ENCODE measurements around the gene IFI6. TPM values are rescaled to one million over a fixed set of nuclear protein-coding genes. Genes with fewer than 3 reads are reported as not detected.
A peak's percentile ranks its signal among the peaks of the same experiment; 100 is the strongest.
"Not testable (repeated sequence)": the region's sequence is repeated elsewhere in the genome, so short reads cannot be mapped to it uniquely, and the experiment has no call there.

IFI6 gene
- total RNA-seq, 1 donor from 2014 or later = 211 TPM

DNA sequence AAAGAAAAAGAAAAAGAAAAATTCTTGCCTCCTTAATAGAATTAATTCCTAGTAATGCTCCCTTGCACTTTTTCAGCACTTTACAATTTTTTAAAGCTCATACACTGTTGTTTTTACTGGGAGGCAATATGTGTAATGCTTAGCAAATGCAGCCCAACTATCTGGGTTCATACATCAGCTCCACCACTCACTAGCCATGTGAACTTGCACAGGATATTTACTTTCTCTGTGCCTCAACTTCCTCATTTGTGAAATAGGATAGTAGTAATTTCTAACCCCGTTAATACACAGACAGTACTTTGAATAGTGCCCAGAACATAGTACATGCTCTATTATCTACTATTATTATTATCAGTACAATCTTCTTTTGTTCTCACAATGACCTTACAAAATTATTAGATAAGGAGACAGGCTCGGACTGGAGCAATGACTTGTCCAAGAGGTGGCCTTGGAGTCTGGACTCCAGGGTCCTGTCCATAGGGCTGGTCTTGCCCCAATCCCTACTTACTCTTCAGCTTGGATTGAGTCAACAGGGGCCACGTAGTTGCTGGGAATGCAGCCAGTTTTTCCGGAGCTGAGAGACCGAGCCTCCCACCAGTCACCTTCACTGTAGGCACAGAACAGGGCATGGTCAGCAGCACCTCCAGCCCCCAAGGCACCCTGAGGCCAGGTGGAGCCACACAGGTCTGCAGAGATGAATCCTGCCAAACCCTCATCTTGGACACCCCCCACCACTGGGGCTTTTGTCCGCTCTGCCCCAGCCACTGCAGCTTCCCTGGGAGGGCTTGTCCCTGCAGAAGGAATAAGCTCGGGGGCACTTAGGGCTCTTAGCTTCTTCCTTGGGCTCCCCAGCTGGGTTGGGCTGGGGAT is 50.7 kb downstream of the IFI6 start:
- Histone ChIP-seq H3K4me1 (peaks cover 81% of the 10 kb centered on the region), H3K27ac (peak overlapping the region; percentile 0)
- intact Hi-C loops (cut with DNase I) = no loop called here

DNA sequence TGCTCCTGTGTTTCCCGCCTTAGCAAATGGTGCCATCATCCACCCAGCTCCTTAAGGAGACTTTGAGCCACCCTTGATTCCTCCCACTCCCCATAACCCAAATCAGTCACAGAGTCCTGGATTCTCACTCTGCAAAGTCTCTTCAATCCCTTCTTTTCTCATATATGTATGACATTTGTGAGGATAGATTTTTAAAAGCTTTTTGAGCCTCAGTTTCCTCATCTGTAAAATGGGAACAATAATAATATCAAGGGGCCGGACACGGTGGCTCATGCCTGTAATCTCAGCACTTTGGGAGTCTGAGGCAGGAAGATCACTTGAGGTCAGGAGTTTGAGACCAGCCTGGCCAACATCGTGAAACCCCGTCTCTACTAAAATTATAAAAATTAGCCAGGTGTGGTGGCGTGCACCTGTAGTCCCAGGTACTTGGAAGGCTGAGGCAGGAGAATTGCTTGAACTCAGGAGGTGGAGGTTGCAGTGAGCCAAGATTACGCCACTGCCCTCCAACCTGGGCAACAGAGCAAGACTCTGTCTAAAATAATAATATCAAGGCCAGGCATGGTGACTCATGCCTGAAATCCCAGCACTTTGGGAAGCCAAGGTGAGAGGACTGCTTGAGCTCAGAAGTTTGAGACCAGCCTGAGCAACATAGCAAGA is 52.1 kb downstream of the IFI6 start:
- intact Hi-C loops (cut with DNase I) = not testable (repeated sequence)
- peaks cover 49% of the 10 kb centered on the region for H3K36me3 ChIP-seq

More for the DNA sequence above, 50.7 kb downstream of the IFI6 start:
- TF ChIP-seq, protein P1, sequence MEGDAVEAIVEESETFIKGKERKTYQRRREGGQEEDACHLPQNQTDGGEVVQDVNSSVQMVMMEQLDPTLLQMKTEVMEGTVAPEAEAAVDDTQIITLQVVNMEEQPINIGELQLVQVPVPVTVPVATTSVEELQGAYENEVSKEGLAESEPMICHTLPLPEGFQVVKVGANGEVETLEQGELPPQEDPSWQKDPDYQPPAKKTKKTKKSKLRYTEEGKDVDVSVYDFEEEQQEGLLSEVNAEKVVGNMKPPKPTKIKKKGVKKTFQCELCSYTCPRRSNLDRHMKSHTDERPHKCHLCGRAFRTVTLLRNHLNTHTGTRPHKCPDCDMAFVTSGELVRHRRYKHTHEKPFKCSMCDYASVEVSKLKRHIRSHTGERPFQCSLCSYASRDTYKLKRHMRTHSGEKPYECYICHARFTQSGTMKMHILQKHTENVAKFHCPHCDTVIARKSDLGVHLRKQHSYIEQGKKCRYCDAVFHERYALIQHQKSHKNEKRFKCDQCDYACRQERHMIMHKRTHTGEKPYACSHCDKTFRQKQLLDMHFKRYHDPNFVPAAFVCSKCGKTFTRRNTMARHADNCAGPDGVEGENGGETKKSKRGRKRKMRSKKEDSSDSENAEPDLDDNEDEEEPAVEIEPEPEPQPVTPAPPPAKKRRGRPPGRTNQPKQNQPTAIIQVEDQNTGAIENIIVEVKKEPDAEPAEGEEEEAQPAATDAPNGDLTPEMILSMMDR (IDR thresholded peaks at IDR 0.05) = no peak
- no peak for ATAC-seq
- no peak for DNase-seq
- Histone ChIP-seq H3K36me3 (peaks cover 44% of the 10 kb centered on the region), H3K27me3 (ENCODE audit: low read depth) (no peaks in the 10 kb centered on the region), H3K4me3 (no peak overlapping the region), H3K9me3 (no peaks in the 10 kb centered on the region)

DNA sequence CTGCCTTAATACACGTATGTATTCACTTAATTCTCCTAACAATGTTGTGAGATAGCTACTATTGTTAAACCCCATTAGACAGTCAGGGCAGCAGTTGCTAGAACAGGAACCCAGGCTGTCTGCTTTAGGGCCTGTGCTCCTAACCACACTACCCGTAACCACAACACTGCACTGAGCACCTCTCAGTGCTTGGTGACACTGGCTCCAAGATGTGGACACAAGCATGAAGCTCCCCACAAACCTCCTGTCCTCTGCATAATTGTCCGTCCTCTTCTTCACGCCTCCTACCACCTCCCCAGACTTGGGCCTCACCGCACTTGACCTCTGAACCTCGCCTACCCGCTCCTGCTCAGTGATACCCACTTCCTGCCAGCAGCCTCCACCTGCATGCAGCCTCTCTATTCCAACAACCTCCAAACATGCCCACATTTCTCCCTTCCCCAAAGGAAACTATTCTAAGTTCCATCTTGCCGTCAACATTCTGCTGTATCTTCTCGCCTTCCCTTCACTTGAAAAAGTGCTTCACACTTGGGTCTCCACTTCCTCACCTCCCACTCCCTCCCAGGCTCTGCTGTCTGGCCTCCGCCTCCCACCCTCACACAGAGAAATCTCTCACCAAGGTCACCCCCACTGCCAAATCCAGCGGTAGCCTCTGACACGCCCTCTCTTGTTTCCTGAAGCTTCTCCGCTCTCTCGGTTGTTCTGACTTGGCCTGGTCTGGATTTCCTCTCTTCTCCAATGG is 53.5 kb downstream of the IFI6 start:
- H3K4me3 ChIP-seq = no peak overlapping the region
- H3K4me1 ChIP-seq = peaks cover 58% of the 10 kb centered on the region
- H3K36me3 ChIP-seq = peaks cover 53% of the 10 kb centered on the region
- H3K27ac ChIP-seq = no peak overlapping the region
- no peak for DNase-seq
- H3K9me3 ChIP-seq = no peaks in the 10 kb centered on the region
- TF ChIP-seq, protein P1 (IDR thresholded peaks at IDR 0.05) = no peak
- ATAC-seq = peak; percentile 52 to 59
- no peaks in the 10 kb centered on the region for H3K27me3 ChIP-seq (ENCODE audit: low read depth)
- intact Hi-C loops (cut with DNase I) = no loop called here

More for the DNA sequence above, 52.1 kb downstream of the IFI6 start:
- not testable (repeated sequence) for ATAC-seq; H3K9me3 ChIP-seq; DNase-seq; H3K27me3 ChIP-seq (ENCODE audit: low read depth); H3K4me3 ChIP-seq; H3K27ac ChIP-seq
- peaks cover 72% of the 10 kb centered on the region for H3K4me1 ChIP-seq

DNA sequence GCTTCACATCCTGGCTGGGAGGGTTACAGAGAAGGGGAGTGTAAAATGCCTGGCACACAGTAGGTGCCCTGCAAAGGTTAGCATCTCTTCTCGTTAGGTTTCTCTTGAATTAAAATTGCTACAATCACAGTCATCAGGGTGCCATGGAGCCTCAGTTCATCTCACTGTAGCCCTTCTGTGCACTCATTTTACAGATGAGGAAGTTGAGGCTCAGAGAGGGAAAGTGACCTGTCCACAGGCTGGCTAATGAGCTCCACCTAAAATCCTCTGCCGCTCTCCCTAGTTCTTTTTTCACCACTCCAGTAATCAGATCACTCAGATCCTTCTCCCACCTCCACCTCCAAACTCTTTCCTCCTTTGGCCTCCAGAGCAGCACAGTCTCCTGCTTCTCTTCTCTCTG is 54.6 kb downstream of the IFI6 start:
- ATAC-seq (no peak), DNase-seq (no peak)
- intact Hi-C loops (cut with DNase I) = no loop called here
- TF ChIP-seq, protein P1 (IDR thresholded peaks at IDR 0.05) = no peak
- Histone ChIP-seq H3K27ac (peak overlapping the region; percentile 56), H3K9me3 (no peaks in the 10 kb centered on the region), H3K36me3 (peaks cover 59% of the 10 kb centered on the region), H3K4me1 (peaks cover 50% of the 10 kb centered on the region), H3K27me3 (ENCODE audit: low read depth) (no peaks in the 10 kb centered on the region), H3K4me3 (no peak overlapping the region)

DNA sequence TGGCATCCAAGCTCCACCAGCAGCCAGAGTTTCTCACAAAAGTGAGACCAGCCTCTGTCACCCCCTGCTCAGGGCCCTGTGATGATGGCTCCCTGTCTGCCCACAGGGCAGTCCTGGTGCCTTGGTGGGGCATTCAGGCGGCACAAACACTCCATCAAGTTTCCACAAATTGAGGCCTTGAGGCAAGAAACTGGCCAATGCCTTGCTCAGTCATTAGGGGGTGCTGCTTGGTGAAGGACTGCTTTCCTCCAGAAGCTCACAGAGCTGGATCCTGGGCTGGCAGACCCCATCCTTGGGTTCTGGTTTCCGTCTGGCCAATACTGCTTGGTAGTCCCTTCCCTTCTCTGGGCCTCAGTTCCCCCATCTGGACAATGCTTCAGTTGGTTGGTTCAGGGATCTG is 55.6 kb downstream of the IFI6 start:
- H3K4me3 ChIP-seq = no peak overlapping the region
- no peaks in the 10 kb centered on the region for H3K27me3 ChIP-seq (ENCODE audit: low read depth)
- DNase-seq (no peak), ATAC-seq (no peak)
- TF ChIP-seq, protein P1 (IDR thresholded peaks at IDR 0.05) = no peak
- no peaks in the 10 kb centered on the region for H3K9me3 ChIP-seq
- H3K36me3 ChIP-seq = peaks cover 68% of the 10 kb centered on the region
- peaks cover 40% of the 10 kb centered on the region for H3K4me1 ChIP-seq
- intact Hi-C loops (cut with DNase I) = no loop called here
- H3K27ac ChIP-seq = no peak overlapping the region

Other genes starting within 250 kb of the IFI6 start
- 159 TPM for gene WASF2, start 182.0 kb downstream of the IFI6 start, total RNA-seq
- 23.7 TPM for gene AHDC1, start 68.0 kb downstream of the IFI6 start, total RNA-seq
- 193 TPM for gene FGR, start 37.0 kb downstream of the IFI6 start, total RNA-seq
- 18.0 TPM for gene FAM76A, start 53.8 kb upstream of the IFI6 start, total RNA-seq
- gene STX12, start 101.0 kb upstream of the IFI6 start, total RNA-seq = 91.0 TPM
- gene PPP1R8, start 158.6 kb upstream of the IFI6 start, total RNA-seq = 31.3 TPM
- 161 TPM for gene THEMIS2, start 200.4 kb upstream of the IFI6 start, total RNA-seq
- 26.3 TPM for gene RPA2, start 242.4 kb upstream of the IFI6 start, total RNA-seq